ENCODE results near the gene RLF.

- no peak for TF ChIP-seq CTCF (IDR thresholded peaks at IDR 0.05; ENCODE audit: low read length)
- no peak for TF ChIP-seq EZH2phosphoT487 (IDR thresholded peaks at IDR 0.05; ENCODE audit: low read length)
- no peak for TF ChIP-seq EZH2 (optimal IDR thresholded peaks at IDR 0.05; ENCODE audit: low read depth, low read length)
These were observed 65.0 kb downstream of the RLF start for GRCh38 chr1:40226192-40226591.

Measured in MM.1S (cell line).